GM06990 (cell line): Measurements from ENCODE around the gene TNFSF11.

ENCODE experiments used
- DNase-seq: peaks from one replicate; pipeline ENCODE4 v3.0.0-alpha.2; 2011; ENCODE audit not compliant: insufficient read length; ENCODE audit errors: extremely low read depth
- H3K27me3 ChIP-seq: replicated peaks from 2 replicates; pipeline ENCODE4 v1.6.0; 2011; ENCODE audit warnings: low read length; ENCODE audit not compliant: control insufficient read depth, insufficient read depth
- H3K36me3 ChIP-seq: 2 replicates; pipeline ENCODE4 v1.5.1; 2011; ENCODE audit warnings: low read length; ENCODE audit not compliant: control insufficient read depth, insufficient read depth
- H3K4me3 ChIP-seq: replicated peaks from 2 replicates; pipeline ENCODE4 v1.5.1; 2011; ENCODE audit warnings: low read depth, mild to moderate bottlenecking, control low read depth, low read length
- CTCF ChIP-seq: IDR thresholded peaks from 2 replicates; pipeline ENCODE4 v1.5.1; 2011; ENCODE audit warnings: low read length, control low read depth, mild to moderate bottlenecking, inconsistent platforms; ENCODE audit not compliant: insufficient read depth, poor library complexity, severe bottlenecking

The TNFSF11 gene

GRCh38 chr13:42532561-42533335 lies 41.2 kb upstream of the TNFSF11 start:
- Histone ChIP-seq H3K4me3 (no peak overlapping the region), H3K27me3 (no peaks in the 10 kb centered on the region), H3K36me3 (no peaks in the 10 kb centered on the region)
- peak; percentile 38 for DNase-seq
- TF ChIP-seq CTCF, result no peak

- no peak overlapping the region for H3K4me3 ChIP-seq
- TF ChIP-seq CTCF, result no peak
- DNase-seq, result peak; percentile 17
- H3K27me3 ChIP-seq, result no peaks in the 10 kb centered on the region
- no peaks in the 10 kb centered on the region for H3K36me3 ChIP-seq
Measured at GRCh38 chr13:42533336-42533591, 40.7 kb upstream of the TNFSF11 start.

- no peak for TF ChIP-seq CTCF
- no peak for DNase-seq
- Histone ChIP-seq H3K36me3 (no peaks in the 10 kb centered on the region), H3K4me3 (no peak overlapping the region), H3K27me3 (no peaks in the 10 kb centered on the region)
Measured at GRCh38 chr13:42534785-42535184, 39.2 kb upstream of the TNFSF11 start.

GRCh38 chr13:42538996-42539395 lies 35.0 kb upstream of the TNFSF11 start:
- Histone ChIP-seq H3K27me3 (no peaks in the 10 kb centered on the region), H3K4me3 (no peak overlapping the region), H3K36me3 (no peaks in the 10 kb centered on the region)
- TF ChIP-seq CTCF, result no peak
- no peak for DNase-seq

- no peak for DNase-seq
- Histone ChIP-seq H3K36me3 (no peaks in the 10 kb centered on the region), H3K4me3 (no peak overlapping the region), H3K27me3 (no peaks in the 10 kb centered on the region)
- no peak for TF ChIP-seq CTCF
Measured at GRCh38 chr13:42539670-42540069, 34.3 kb upstream of the TNFSF11 start.
